HG02981 (cell line): ENCODE measurements around the gene DPP4.

Experiments used
- ATAC-seq: cut with Tn5 transposase; IDR thresholded peaks from one replicate; pipeline ENCODE4 v1.9.1; 2021; ENCODE audit warnings: mild to moderate bottlenecking, moderate library complexity; ENCODE audit not compliant: unreplicated experiment

DPP4 gene

DNA sequence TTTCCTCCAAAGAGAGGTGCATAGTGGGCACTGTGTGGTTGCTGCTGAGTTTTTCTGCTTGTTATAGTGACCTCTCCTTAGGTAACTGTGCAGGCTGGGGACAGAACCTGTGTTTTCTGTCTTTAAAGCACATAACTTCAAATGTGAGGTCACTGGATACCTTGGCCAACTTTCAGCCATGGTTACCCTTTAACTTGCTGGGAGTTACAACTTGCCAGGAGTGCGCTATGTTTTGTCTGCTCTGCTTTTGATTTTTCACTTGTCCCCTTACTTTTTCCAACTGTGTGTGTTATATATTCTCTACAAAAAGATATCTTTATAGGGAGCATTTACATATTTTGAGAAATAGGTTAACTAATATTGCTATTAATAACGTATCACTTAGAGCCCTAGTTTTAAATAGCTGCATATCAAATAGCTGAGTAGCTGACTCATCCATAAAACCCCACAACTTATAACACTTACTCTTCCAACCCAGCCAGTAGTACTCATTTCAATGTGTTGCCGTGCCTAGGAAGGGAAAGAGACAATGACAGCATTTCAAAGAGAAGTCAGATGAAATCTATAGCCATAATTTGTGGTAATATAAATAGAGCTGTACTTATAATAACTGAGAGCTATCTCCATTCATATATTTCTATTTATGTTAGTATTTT lies 51.6 kb downstream of the DPP4 start:
- ATAC-seq: no peak

DNA sequence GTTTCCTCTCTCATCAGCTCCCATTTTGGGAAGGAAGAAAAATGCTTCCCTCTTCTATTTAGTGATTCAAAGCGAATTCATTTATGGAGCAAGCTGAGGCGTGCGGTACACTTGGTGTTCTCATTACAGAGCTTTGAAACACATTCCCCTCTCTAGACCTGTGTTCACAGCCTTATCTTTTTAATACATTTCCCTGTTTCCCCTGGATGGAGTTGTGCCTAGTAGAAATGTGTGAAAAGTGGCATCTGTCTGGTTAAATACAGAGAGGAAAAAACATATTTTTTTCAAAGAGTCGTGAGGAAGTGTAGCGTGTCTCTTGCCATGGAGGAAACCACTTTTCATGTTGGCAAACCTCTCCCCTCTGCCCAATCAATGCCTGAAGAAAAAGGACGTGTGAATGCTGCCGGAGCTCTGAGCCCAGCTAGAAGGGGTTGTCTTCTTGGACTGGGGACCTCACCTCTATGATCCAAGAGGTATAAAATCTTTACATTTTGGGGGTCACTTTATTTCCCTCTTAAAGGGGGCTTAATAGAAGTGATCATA lies 52.4 kb downstream of the DPP4 start:
- no peak for ATAC-seq

DNA sequence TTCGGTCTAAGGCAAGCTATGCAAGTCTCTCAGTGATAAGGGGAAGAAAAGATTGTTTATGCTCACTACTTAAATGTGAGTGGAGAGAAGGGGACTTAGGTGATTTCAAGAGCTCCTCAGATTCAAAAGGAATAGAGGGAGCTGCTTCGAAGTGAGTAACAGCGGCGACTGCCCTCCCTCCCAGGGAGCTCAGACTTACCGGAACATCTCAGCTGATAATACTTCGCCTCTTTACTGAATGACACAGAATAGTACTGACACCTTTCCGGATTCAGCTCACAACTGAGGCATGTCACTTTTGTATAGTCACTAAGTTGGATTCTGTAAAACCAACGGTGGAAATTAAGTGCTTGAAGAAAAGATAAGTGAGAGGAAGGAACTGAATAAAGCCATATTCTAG lies 55.5 kb downstream of the DPP4 start:
- no peak for ATAC-seq

DNA sequence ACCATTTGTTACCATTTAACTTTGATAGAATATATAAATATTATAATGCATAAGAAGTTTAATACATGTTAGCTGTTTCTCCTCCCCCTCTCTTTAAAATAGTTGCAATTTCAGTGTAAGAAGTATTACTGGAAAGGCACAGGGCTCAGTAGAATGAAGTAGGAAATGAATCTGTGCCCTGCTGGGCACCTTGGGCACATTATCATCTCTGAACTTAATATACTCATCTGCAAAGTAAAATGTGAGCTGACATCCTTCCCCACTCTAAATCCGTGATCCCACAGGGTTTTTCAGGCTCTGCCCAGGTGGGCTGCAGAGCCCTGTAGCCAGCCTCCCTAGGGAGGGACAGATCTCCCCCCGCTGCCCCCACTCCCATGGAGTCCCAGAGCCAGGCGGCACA lies 56.8 kb downstream of the DPP4 start:
- no peak for ATAC-seq

DNA sequence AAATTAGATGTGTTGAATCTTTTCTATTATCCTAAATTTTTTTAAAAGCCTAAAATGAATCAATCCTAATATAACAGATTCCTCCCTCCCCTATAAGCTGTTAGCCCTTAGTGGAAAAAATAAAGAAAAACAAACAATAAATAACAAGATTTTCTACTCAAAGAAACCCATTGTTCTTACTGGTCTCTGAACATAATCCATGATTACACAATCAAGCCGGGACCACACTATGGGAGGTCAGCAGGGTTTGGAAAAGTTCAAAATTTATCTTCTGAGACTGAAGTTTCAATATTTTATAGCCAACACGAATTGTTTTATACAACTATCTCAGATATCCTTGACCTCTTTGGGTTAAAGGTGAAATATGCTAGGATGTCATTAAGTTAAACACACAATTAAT lies 57.9 kb downstream of the DPP4 start:
- ATAC-seq: no peak

DNA sequence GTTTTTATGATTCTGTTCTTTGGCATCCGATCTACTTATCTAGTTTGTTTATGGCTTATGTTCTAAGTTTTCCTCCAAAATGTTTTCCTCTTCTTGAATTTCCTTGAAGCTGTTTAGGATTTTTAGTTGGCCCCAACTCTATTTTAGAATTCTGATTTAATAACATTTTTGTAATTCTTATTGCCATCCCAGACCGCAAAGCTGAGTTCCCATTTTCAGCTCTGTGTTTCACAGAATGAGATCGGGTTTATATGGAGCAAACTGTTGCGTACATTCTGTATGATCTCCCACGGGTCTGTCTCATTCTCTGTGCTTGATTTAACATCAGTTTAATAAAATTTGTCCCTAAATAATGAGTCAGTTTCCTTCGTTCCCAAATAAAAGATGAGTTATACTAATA lies 59.3 kb downstream of the DPP4 start:
- no peak for ATAC-seq

DNA sequence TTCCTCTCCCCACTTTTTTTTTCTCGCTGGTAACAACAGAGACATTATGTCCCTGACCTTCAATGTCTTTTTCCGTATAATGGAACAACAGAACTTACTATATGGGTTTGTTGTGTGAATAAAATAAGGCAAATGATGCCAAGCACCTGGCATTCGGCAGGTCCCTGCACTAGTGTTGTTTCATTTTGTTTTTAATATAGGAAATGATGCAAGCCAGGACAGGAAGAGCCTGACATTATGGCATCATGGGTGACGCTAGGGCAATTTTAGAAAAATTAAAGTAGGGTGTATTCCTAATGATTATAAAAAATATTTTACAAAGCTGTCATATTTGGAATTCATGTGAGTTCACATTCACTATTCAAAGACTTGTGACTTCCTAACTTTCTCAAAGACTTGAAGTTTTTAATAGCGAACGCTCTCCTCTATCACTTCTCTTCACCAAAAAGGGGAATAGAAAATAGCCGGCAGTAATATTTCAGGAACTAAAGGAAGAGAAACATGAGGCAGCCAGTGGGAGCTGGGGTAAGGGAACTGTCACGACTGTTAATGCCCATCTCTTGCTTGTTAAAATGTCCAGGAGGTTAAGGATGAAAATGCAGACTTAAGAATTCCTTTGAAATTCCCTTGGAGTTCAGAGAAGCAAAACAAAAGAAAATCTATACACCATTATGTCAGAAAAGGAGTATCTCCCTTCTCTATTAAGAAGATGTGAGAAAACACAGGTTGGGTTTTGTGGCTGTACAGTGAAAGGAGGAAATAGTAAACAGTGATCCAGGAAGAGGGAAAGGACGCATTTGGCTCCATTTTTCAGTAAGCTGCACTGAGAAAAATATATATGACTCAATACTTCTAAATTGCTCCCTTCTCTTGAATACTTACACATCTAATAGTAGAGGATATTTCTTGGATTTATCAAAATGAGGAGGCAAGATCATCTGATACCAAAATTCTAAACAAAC lies 60.2 kb downstream of the DPP4 start:
- ATAC-seq: no peak

DNA sequence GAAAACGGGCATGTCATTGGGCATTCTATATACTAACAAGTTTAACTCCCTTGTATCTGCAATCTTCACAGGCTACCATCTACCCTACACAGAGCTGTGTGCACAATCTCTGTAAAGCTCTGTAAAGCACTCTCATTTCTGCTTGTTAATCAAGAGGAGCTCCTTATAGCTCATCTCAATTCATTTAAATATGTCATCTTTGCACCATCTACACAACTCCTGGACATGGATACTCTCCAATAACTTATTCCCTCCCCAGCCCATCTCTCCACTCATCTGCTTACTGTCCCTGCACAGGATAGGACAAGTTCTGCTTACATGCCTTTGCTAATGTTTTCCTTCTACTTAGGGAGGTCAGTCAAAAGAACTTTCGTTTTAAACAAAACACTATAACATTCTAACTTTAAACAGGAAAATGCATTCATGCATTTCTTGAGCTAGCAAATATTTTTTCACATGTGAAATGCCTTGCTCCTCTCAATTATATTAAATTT lies 61.4 kb downstream of the DPP4 start:
- ATAC-seq: no peak

DNA sequence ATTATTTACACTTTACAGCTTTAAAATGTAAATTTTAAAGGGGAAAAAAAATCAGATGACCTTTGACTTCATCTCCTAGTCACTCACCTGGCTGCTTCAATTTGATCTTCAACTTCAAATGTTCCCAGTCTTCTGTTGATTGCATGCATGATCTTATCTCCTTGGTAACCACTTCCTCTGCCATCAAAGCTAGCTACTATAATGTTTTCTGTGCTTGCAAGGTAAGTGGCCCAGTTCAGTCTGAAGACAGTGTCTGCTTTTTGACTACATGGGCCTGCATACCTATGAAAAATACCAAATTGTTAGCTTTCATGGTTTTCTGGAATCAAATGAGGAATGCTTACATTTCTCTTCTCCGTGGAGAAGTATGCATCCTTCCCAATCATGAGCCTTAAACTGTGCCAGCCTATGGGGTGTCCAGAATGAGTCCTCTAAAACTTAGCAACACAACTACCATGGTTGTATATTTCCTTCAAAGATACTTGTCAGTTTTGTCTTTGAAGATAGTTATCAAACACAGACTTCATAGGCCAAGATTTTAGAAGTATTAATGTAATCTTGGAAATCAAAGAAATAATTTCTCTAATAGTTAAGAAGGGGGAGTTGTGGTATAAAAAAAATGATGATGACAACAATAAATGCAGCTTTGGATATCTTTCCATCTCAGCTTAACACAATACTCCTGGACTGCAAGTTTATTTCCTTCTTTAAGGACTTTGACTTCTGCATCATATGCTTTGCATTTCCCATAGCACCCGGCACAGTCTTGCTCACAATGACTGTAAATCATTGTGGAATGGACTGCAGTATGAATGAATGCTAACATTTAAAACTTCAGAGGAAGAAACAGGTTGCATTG lies 62.1 kb downstream of the DPP4 start:
- ATAC-seq: no peak

DNA sequence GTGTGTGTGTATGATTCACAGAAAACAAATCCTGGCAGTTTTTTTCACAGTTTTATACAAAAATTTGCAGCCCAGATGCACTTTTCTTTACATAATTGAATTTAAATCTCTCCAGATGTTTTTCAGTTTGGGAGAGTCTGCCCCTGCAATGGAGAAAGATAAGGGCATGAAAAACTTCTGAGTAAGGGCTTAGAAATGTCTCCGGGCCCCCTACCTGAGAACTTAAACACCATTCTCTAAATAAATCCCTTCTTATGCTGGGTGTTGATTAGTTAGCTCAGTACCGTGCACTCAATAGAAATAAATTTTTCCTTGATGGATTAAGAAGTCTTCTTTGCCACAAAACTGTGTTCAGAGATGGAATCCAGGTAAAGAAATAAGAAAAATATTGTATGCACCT lies 64.5 kb downstream of the DPP4 start:
- ATAC-seq: no peak

DNA sequence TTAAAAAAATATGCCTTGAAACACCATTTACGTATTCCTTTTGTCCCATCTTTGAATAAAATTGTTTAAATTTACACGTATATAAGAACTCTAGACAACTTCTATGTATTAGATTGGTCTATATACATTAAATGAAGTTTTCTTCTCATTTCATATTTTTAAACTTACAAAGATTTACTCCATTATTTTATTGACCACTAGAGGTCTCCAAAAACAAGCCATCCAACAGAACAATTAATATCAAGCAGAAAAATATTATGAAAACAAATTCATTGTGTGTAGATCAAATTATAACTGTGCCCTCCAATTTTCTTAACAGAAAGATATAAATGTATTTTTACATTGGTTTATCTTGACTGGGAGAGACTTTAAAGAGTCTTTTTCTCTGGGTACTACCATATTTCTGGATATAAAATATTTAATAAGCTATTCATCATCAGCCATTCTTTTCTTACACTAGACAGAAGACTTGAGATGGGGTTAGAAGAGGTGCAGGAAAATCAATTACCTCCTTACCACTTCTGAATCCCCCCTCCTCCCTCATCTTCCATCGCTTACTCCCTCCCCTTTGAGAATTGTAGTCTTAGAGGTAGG lies 66.5 kb downstream of the DPP4 start:
- ATAC-seq: no peak

DNA sequence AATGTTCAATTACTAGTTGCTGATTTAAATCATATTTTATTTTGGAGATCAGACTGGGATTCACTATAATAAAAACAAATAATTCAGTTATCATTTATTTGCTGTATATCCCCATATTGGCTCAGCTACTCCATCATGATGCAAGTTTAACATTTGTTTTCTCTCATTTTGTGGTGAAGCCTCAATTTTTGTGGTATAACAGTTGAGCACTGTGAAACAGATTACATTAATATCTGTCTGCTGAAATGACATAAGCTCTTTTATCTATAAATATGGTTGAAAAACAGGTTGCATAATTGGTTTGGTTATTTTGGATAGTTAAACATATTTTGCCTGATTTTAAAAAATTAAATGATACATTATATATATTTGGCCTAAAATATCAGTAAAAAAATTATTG lies 67.7 kb downstream of the DPP4 start:
- no peak for ATAC-seq

DNA sequence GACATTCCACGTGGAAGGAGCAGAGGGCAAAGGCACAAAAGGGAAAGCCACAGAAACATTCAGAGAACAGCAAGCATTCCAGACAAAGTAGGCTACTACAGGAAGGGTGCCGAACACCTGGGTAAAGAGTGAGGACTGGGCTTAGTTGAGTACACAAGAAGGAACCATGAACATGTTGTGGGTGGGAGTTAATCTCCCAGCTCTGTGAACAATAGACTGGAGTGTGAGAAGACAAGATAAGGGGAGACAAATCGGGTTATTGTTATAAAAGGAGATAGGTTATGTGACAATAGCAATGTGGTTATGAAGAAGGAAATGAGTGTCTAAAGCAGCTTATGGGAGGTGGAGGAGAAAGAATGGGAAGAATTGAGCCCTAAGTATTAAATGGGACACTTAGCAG lies 70.0 kb downstream of the DPP4 start:
- no peak for ATAC-seq

DNA sequence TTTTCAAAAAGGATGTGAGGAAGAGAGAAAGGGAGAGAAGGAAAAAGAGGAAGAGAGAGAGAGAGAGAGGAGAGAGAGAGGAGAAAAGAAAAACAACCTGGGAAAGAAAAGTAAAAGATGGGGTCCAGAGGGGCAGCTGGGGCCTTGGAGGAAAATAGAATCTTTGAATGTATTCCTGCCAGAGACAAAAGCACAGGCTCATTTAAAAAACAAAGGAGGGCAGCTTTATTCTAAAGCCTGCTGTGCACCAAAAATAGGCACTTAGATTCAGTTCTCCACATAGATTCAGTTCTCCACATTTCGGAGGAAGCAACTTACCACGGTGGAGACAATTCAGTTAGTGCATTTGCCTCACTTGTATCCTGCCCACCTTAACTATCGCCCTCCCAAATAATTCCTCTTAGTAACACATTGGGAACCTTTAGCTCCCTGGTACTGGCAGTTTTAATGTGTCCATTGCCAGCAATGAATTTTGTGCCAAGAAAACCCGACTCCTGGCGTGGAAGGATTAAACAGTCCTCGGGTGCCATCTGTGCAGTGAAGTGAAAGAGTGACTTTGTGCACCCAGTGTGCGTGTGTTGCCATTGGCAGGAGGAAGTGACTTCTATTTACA lies 71.3 kb downstream of the DPP4 start:
- ATAC-seq: no peak

DNA sequence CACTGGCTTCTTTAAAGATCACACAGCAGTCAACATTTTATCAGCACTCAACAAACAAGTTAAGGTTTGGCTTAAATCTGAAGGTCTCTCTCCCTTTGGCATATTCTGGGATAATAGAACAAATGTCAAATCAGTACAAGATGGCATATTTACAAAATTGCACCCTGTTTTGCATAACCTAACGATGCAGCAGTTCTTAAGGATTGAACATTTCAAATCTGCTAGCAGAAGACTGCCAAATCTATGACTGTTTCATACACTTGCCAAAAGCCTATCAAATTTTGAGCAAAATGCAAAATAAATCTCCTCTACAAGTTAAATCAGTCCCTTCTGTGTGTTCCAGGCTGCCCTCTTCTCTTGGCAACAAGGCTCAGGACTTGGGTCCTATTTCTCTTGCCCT lies 73.6 kb downstream of the DPP4 start:
- ATAC-seq: no peak

DNA sequence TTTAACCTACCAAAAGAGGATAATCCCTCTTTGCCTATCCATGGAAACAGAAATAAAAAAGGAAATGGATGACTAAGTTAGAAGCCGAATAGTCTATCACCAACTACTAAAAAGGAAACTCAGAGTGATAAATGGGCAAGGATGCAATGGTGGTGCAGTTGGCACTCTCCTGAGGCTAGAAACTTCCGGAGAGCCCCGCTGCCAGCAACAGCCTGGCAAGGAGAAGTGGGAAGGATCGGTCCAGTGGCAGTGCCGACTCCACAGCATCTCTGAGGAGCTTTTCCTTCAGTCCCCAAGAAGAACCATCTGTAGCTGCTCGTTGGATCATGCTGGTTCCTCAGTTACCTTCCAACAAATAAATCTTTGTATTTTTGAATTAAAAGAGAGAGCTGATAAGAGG lies 74.7 kb downstream of the DPP4 start:
- ATAC-seq: no peak

DNA sequence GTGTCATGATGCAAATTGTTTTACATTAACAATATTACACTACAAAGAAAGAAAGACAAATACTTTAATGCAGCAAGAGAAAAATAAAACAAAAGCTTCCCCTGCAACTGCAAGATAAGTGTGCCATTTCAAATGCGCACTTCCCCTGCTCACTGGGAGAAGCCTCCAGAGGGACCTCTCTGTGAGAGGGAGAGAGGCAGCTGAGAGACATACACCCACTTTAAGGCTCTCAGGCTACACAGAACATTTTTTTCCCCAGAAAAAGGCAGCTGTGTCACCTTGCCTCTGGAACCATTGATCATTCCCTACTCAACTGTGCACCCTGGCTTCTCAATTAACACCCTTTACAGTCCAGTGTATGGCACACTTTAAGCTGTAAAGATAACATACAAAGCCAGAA lies 75.2 kb downstream of the DPP4 start:
- ATAC-seq: no peak

DNA sequence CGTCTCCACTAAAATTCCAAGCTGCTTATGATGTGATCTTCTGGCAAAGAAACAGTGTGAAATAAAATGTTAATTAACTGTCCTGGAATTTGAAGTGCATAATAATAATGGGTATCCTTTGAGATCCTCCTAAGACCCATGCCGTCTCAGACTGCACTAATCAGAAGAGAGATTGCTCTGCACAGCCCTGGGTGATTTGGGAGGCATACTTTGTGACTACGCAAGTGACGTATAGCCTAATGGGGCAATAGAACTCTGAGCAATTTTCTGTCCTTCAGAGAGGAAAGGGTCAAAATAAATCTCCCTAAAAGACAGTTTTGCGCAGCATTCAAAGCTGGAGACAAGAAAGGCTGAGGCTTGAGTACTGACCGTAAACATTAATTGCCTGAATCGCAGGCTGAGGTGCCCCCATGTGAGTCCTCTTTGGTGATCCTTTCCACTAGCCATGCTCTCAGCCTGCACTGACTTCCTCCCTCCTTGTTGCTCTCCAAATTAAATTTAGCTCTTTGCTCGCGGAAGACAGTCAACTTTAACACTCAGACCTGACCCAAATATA lies 76.0 kb downstream of the DPP4 start:
- ATAC-seq: no peak

DNA sequence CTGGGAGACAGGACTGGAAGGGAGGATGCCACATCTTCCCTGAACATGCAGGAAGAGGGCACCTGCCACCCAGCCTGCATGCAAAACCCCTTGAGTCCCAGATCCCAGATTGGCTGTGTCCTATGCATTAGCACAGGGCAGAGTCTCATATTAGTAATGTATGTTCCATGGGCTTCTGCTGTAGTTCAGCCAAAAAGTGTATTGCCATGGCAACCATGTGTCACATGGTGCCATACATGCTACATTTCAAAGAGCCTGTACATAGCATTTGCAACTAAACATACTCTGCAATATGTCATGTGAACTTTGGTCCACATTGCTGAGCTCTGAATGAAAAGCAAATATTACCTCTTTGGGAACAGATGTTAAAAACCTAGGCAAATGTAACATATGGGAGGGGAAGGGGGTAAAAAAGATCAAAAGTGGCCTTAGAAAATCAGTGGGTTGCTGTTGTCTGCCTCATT lies 78.4 kb downstream of the DPP4 start:
- ATAC-seq: no peak
